Keratinocyte (primary cell): Measurements from ENCODE around the gene ARHGAP24. TPM values are rescaled to one million over a fixed set of nuclear protein-coding genes. Genes with fewer than 3 reads are reported as not detected.

Experiments used
- DNase-seq: peaks from one replicate; pipeline ENCODE4 v3.0.0-alpha.2; 2011; ENCODE audit warnings: low read depth, missing footprints, low spot score
- FAIRE-seq: peaks from 2 replicates; lab custom pipeline; 2011; peaks lifted over from hg19 to GRCh38; lab: Jason Lieb, UNC
- H2AFZ ChIP-seq: 2 replicates; pipeline ENCODE4 v1.6.0; 2012; ENCODE audit warnings: low read length, control low read depth, inconsistent platforms; ENCODE audit not compliant: control insufficient read depth
- H3K27ac ChIP-seq: 2 replicates; pipeline ENCODE4 v1.5.1; 2011; ENCODE audit warnings: low read length; ENCODE audit not compliant: control insufficient read depth, insufficient read depth
- H3K27me3 ChIP-seq: 3 replicates; pipeline ENCODE4 v1.6.0; 2011; ENCODE audit warnings: low read length; ENCODE audit not compliant: control insufficient read depth, insufficient read depth; ENCODE audit errors: extremely low read depth
- H3K36me3 ChIP-seq, 2 experiments: 2 replicates in 1 of 2; 3 replicates in 1 of 2; pipeline ENCODE4 v1.5.1; 2011; ENCODE audit warnings: low read length in 2 of 2, mild to moderate bottlenecking in 1 of 2; ENCODE audit not compliant: control insufficient read depth in 2 of 2, insufficient read depth in 2 of 2; ENCODE audit errors: extremely low read depth in 1 of 2
- H3K4me1 ChIP-seq: 3 replicates; pipeline ENCODE4 v1.5.1; 2011; ENCODE audit warnings: low read length; ENCODE audit not compliant: control insufficient read depth, insufficient read depth; ENCODE audit errors: extremely low read depth
- H3K4me2 ChIP-seq: 3 replicates; pipeline ENCODE4 v1.6.0; 2011; ENCODE audit warnings: low read depth, low read length; ENCODE audit not compliant: control insufficient read depth, insufficient read depth; ENCODE audit errors: extremely low read depth
- H3K4me3 ChIP-seq, 3 experiments: fragments of 200-600 bp in 1 of 3; sonication (generic) in 1 of 3; 2 replicates in 2 of 3; 3 replicates in 1 of 3; pipeline ENCODE4 v1.5.1; 2011 to 2016; ENCODE audit warnings: low read length in 3 of 3, mild to moderate bottlenecking in 3 of 3, control low read depth in 2 of 3, inconsistent platforms in 1 of 3, low read depth in 1 of 3, mixed read lengths in 1 of 3, mixed run types in 1 of 3, moderate library complexity in 1 of 3; ENCODE audit not compliant: control insufficient read depth in 2 of 3, insufficient read depth in 2 of 3; ENCODE audit errors: extremely low read depth in 1 of 3
- H3K79me2 ChIP-seq: 2 replicates; pipeline ENCODE4 v1.6.0; 2012; ENCODE audit warnings: low read length; ENCODE audit not compliant: control insufficient read depth, insufficient read depth
- H3K9ac ChIP-seq: 3 replicates; pipeline ENCODE4 v1.6.0; 2011; ENCODE audit warnings: low read length; ENCODE audit not compliant: control insufficient read depth, insufficient read depth; ENCODE audit errors: extremely low read depth
- H3K9me1 ChIP-seq: 3 replicates; pipeline ENCODE4 v1.6.0; 2011; ENCODE audit warnings: low read length; ENCODE audit not compliant: control insufficient read depth, insufficient read depth; ENCODE audit errors: extremely low read depth
- H3K9me3 ChIP-seq: 2 replicates; pipeline ENCODE4 v1.5.1; 2012; ENCODE audit warnings: low read depth, low read length; ENCODE audit not compliant: control insufficient read depth
- H4K20me1 ChIP-seq: 3 replicates; pipeline ENCODE4 v1.6.0; 2011; ENCODE audit warnings: low read length; ENCODE audit not compliant: control insufficient read depth, insufficient read depth; ENCODE audit errors: extremely low read depth
- CTCF ChIP-seq, 3 experiments: IDR thresholded peaks in 1 of 3; conservative IDR thresholded peaks in 1 of 3; optimal IDR thresholded peaks in 1 of 3; 2 replicates in 2 of 3; 3 replicates in 1 of 3; pipeline versions ENCODE3 to v1.5.1; 2011; ENCODE audit warnings: low read length in 3 of 3, mild to moderate bottlenecking in 3 of 3, moderate library complexity in 2 of 3, control low read depth in 1 of 3, inconsistent platforms in 1 of 3; ENCODE audit not compliant: insufficient read depth in 2 of 3; ENCODE audit errors: extremely low read depth in 1 of 3
- EZH2 ChIP-seq: IDR thresholded peaks from one replicate; pipeline ENCODE4 v1.6.1; 2012; ENCODE audit warnings: inconsistent platforms, mild to moderate bottlenecking, low read length, moderate library complexity
- dilution Hi-C: fragments of 300-500 bp; cut with MboI; formaldehyde crosslinking; loops from one replicate; pipeline ENCODE4 v1.7.0; 2020; ENCODE audit warnings: low sequenced_read_pairs; ENCODE audit not compliant: extremely low pct_ligation_motif_present
- polyA plus RNA-seq, 5 experiments: library from polyadenylated mRNA; depleted of rRNA in 3 of 5; stranded (reverse) in 3 of 5; stranded (forward) in 1 of 5; unstranded in 1 of 5; fragments of >200 nt; gene quantifications; 1 replicate in 1 of 5; 2 replicates in 3 of 5; 3 replicates in 1 of 5; pipeline versions ENCODE4 v1.2.1 to v1.2.3, GENCODE V29; 2011 to 2012; ENCODE audit warnings: missing spikeins in 2 of 5, low read depth in 1 of 5, low replicate concordance in 1 of 5

ARHGAP24 gene
- polyA plus RNA-seq, 1 donor (not counting 4 experiments of a cell fraction or from before 2014, with no cell fraction given), result 0.87 TPM

GRCh38 chr4:85784348-85784747 is 309.4 kb downstream of the ARHGAP24 start:
- Histone ChIP-seq H3K9ac (no peak overlapping the region), H3K27ac (no peak overlapping the region), H3K27me3 (no peaks in the 10 kb centered on the region), H3K79me2 (no peaks in the 10 kb centered on the region), H3K4me3 (no peak overlapping the region), H2AFZ (no peak overlapping the region), H3K4me2 (no peak overlapping the region), H3K9me3 (no peaks in the 10 kb centered on the region), H4K20me1 (no peaks in the 10 kb centered on the region), H3K9me1 (no peaks in the 10 kb centered on the region), H3K4me1 (peaks cover 3% of the 10 kb centered on the region), H3K36me3 (no peaks in the 10 kb centered on the region)
- TF ChIP-seq EZH2 (no peak), CTCF (optimal IDR thresholded peaks at IDR 0.05 in 1 of 3, IDR thresholded peaks at IDR 0.05 in 1 of 3, conservative IDR thresholded peaks at IDR 0.05 in 1 of 3; ENCODE audit: extremely low read depth in 1 of 3, insufficient read depth in 2 of 3, low read length in 3 of 3) (no peak)
- dilution Hi-C loops, result no loop called here
- no peak for FAIRE-seq
- DNase-seq, result no peak

- Histone ChIP-seq H3K79me2 (no peaks in the 10 kb centered on the region), H3K9ac (no peak overlapping the region), H3K36me3 (no peaks in the 10 kb centered on the region), H3K27ac (no peak overlapping the region), H3K4me3 (no peak overlapping the region), H3K9me3 (no peaks in the 10 kb centered on the region), H4K20me1 (no peaks in the 10 kb centered on the region), H3K9me1 (no peaks in the 10 kb centered on the region), H2AFZ (no peak overlapping the region), H3K27me3 (no peaks in the 10 kb centered on the region), H3K4me1 (peaks cover 3% of the 10 kb centered on the region), H3K4me2 (no peak overlapping the region)
- TF ChIP-seq EZH2 (no peak), CTCF (optimal IDR thresholded peaks at IDR 0.05 in 1 of 3, IDR thresholded peaks at IDR 0.05 in 1 of 3, conservative IDR thresholded peaks at IDR 0.05 in 1 of 3; ENCODE audit: extremely low read depth in 1 of 3, insufficient read depth in 2 of 3, low read length in 3 of 3) (no peak)
- dilution Hi-C loops, result no loop called here
- FAIRE-seq (no peak), DNase-seq (no peak)
Observed at GRCh38 chr4:85784947-85785346, 310.0 kb downstream of the ARHGAP24 start.
